ENCODE measurements around the gene ZFY. TPM values are rescaled to one million over a fixed set of nuclear protein-coding genes. Genes with fewer than 3 reads are reported as not detected.

Gene ZFY
- total RNA-seq, 2 experiments from 2014 or later = 17.3 to 21.5 TPM

Other genes with a start within 250 kb of the ZFY start
- not detected for gene SRY, start 147.7 kb upstream of the ZFY start, total RNA-seq
- gene RPS4Y1, start 93.8 kb upstream of the ZFY start, total RNA-seq = 100 to 1,000 TPM; 319 to 331 TPM